HG03196 (cell line): ENCODE measurements around the gene NEK11.

Experiments
- ATAC-seq: cut with Tn5 transposase; IDR thresholded peaks from one replicate; pipeline ENCODE4 v1.9.1; 2021; ENCODE audit not compliant: unreplicated experiment

Gene NEK11

DNA sequence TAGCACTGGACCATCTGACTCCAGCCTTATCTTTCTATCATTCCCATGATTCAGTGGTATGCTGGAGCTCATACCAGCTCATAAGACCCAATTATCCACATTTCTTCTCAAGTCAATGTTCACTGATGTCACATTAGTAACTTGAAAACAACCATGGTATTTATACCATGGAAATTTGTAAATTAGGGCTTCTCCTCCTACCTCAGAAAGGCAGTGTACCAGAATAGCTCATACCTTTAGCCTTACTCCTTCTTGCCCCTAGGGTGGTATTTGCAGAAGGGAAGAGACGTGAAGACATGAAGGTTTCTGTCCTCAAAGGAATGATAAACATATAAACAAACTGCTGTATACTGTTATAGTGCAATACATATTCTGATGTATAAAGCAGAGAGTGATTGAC lies 114.2 kb downstream of the NEK11 start:
- ATAC-seq: no peak

DNA sequence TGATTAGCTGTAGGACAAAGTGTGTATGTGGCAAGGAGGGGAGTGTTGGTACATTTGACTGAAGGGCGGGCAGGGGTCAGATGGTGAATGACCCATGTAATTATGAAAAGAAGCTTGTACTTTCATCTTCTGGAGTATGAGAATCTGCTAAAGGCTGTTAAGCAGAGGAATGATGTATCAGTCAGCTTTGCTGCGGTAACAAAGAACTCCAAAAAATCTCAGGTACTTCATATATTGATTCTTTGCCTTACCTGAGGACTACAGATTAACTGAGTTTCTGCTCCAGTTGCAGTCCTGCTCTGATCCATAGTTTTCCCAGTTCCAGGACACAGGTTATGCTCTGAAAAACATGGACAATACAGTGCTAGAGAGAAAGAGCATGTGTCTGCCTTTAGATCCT lies 115.1 kb downstream of the NEK11 start:
- no peak for ATAC-seq

DNA sequence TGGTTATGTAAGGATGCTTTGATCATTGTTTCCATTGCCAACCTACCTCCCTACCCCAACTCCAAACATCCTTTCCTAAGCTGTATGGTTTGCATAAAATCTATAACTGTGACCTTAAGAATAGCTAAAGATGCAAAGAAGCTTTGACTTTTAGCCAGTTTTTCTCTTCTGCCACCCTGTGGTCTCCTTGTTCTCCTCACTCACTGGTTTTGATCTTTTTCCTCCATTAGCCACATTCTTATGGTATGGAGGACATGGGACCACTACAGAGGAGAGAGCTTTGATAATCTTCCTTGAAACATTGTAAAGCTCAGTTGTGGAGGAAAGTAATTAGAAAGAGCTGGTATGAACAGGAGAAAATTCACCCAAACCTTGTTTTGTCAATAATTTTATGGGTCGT lies 115.9 kb downstream of the NEK11 start:
- no peak for ATAC-seq

DNA sequence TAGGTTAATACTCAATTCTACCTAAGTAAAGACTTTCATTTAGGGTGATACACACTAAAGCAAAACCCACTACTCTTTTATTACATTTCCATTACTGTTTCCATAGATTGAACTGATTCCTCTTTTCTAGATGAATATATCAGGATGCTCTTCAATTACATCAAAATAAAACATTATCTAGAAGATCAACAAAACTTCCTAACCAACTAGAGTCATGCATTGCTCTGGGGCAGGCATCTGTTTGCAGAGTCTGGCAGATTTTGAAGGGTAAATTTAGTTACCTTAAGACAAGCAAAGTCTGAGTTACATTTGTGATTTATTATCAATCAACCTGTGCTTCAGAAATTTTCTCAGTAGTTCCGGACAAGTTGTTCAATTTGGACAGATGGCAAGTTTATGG lies 117.1 kb downstream of the NEK11 start:
- no peak for ATAC-seq

DNA sequence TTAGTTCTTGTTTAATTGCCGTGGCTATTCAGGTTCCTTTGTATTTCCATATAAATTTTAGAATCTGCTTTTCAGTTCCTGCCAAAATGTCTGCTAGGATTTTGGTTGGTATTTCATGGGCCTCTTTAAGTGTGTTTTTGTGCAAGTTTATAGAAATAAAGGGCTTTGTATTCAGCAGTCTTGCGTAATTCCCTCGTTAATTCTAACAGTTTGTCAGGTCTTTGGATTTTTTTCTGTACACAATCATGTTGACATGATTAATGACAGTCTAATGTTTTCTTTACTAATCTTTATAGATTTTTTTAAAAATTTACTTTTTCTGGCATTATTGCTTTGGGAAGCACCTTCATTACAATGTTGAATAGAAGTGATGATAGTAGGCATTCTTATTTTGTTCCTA lies 120.9 kb downstream of the NEK11 start:
- no peak for ATAC-seq

DNA sequence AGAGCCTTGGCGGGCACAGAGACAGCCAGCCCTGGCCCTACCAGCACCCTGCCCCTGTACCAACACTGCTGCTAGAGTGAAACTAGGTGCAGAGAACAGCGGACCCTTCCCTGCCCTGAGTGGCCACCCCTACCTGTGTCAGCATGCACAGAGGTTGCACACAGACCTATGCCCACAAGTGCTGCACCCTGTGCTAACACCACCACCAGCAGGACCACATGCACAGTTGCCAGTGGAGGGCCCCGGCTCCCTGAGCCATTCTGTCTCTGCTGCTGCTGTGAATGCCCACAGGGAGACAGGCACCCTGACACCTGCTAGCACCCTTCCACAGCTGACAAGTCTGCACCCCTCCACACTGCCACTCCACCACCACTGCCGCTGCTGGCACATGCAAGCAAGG lies 131.8 kb downstream of the NEK11 start:
- no peak for ATAC-seq

- no peak for ATAC-seq
Measured at GRCh38 chr3:131162516-131162915, 135.8 kb downstream of the NEK11 start.

DNA sequence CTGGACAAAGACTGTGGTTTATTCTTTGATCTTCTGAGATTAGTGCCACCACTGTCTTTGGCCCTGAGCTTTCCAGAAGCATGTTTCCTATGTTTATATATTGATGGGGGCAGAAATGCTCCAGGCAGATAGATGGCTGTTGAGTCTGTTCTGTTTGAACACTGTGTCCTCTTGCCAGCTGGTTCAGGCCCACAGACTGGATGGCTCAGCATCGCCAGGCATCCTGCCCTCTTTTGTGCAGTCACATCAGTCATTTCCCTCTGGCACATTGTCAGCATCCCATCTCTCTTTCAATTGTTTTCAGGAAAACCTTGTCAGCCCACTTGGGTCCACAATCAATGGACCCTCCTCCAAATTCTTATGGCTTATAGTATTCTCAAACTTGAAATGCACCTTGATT lies 141.2 kb downstream of the NEK11 start:
- ATAC-seq: no peak

DNA sequence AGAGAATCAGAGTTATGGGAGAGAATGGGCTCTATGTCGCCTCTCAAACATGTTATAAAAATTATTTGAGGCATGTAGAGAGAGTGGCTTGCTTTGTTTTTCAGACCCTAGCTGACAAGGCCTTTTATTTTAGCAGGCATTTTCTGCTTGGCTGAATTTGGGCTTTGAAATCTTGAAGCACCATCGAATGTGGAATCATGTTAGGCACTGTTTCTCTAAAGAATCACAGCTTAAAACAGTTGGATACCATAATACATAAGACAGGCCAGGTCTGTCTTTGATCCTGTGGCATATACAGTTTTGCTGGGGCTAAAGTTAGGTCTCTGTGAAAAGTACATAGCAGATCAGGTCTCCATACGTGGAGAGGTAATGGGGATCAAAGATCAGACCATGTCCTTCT lies 142.7 kb downstream of the NEK11 start:
- no peak for ATAC-seq

DNA sequence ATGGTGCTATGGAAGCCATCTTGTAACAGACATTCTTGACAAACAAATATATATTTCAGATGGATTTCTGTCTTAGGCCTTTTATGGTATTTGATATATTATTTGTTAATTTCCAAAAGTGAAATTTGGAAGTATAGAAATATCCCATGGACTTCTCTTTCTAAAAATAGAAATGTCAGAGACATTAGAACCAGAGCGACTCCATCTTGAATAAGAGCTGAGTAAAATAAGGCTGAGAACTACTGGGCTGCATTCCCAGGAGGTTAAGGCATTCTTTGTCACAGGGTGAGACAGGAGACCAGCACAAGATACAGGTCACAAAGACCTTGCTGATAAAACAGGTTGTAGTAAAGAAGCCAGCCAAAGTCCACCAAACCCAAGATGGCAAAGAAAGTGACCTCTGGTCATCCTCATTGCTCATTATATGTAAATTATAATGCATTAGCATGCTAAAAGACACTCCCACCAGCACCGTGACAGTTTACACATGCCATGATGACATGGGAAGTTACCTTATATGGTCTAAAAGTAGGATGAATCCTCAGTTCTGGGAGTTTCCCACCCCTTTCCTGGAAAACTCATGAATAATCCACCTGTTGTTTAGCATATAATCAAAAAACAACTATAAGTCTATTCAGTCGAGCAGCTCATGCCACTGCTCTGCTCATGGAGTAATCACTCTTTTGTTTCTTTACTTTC lies 146.0 kb downstream of the NEK11 start:
- no peak for ATAC-seq

- ATAC-seq: peak; percentile 95
Measured at GRCh38 chr3:131174752-131175151, 148.1 kb downstream of the NEK11 start.

- no peak for ATAC-seq
Measured at GRCh38 chr3:131178710-131179375, 152.2 kb downstream of the NEK11 start.

- ATAC-seq: no peak
Measured at GRCh38 chr3:131192701-131193100, 166.0 kb downstream of the NEK11 start.

DNA sequence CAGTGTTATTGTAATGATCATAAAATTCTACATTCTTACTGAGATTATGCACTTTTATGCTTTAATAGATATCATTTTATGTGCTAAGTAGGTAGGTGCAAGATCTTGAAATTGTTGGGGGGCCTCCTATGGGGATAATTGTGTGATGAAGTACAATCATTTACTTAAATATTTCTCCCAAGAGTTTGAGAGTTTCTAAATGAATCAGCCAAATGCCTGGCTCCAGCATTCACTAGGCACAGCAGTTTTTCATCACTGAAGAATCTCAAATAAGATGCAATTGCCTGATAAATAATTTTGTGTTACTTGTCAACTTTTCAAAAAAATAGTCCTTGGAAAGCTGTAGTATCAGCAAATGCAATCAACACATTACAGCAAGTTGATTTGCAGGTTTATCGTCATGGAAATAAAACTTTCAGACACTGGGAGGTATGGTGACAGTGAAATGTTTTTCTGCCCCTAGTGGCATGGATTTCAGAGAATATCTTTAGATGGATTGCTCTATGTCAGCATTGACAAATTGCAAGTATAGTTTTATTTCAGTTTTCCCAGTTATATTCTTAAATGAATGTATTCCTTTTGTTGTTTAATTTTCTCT lies 167.1 kb downstream of the NEK11 start:
- ATAC-seq: no peak

- no peak for ATAC-seq
Measured at GRCh38 chr3:131194816-131195215, 168.1 kb downstream of the NEK11 start.

- ATAC-seq: no peak
Measured at GRCh38 chr3:131200636-131201199, 174.0 kb downstream of the NEK11 start.

GRCh38 chr3:131216330-131216729 lies 189.7 kb downstream of the NEK11 start:
- ATAC-seq: no peak

GRCh38 chr3:131216801-131217200 lies 190.1 kb downstream of the NEK11 start:
- no peak for ATAC-seq

DNA sequence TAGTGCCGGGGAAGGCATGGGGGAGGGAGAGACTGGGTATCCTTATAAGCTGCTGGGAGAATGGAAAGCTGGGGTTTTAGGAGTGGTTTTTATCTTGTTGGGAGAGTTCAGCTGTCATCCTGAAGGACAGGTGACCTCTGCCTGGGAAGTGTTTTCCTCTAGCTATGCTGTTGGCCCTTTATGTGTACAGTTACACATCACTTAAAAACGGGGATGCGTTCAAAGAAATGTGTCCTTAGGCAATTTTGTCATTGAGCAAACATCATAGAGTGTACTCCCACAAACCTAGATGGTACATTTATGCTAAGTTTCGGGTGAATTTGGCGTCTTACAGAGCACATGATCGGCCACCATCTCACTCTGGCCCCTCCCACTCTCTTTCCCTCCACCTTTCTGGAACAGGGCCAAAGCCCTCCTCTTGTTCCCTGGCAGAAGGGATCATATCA lies 190.6 kb downstream of the NEK11 start:
- no peak for ATAC-seq

DNA sequence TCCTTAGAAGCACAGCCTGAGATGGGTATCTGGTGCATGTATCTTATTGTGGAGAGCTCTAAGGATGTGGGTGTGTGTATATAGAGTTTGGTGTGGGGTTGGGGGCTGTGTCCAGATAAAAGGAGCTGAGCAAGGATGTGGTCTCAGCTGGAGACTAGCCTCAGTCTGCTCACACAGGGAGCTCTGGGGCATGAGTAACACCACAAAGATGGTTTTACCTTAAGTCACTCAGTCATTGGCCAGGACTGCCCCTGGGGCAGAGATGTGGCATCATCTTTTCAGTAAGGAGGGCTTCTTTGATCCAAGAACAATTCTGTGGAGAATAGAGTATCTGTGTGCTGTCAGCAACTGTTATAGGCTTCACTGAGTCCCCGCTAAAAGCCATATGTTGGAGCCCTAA lies 191.5 kb downstream of the NEK11 start:
- no peak for ATAC-seq

GRCh38 chr3:131221731-131222130 lies 195.1 kb downstream of the NEK11 start:
- no peak for ATAC-seq

GRCh38 chr3:131222599-131222998 lies 195.9 kb downstream of the NEK11 start:
- ATAC-seq: no peak
